Measurements from ENCODE around the gene SEMA5A. TPM values are rescaled to one million over a fixed set of nuclear protein-coding genes. Genes with fewer than 3 reads are reported as not detected.
A peak's percentile ranks its signal among the peaks of the same experiment; 100 is the strongest.

Gene SEMA5A
- total RNA-seq, 4 donors from 2014 or later, result 2.4 to 129 (median 10.0) TPM

GRCh38 chr5:9529041-9529480, 16.8 kb downstream of the SEMA5A start:
- Histone ChIP-seq H3K36me3 (no peaks in the 10 kb centered on the region), H3K9me3 (no peaks in the 10 kb centered on the region), H3K4me3 (no peak overlapping the region), H3K27me3 (no peaks in the 10 kb centered on the region), H3K27ac (no peak overlapping the region), H3K4me1 (no peaks in the 10 kb centered on the region)
- TF ChIP-seq CTCF (IDR thresholded peaks at IDR 0.05) (no peak), POLR2A (IDR thresholded peaks at IDR 0.05) (no peak)
- intact Hi-C loops (cut with DNase I; ENCODE audit: low total_unique reads), result no loop called here
- no peak for DNase-seq

- Histone ChIP-seq H3K4me3 (no peak overlapping the region), H3K27ac (no peak overlapping the region), H3K27me3 (no peaks in the 10 kb centered on the region), H3K36me3 (no peaks in the 10 kb centered on the region), H3K9me3 (no peaks in the 10 kb centered on the region), H3K4me1 (no peaks in the 10 kb centered on the region)
- DNase-seq, result no peak
- intact Hi-C loops (cut with DNase I; ENCODE audit: low total_unique reads), result no loop called here
- TF ChIP-seq POLR2A (IDR thresholded peaks at IDR 0.05) (no peak), CTCF (IDR thresholded peaks at IDR 0.05) (no peak)
These were observed 20.9 kb downstream of the SEMA5A start for GRCh38 chr5:9524941-9525340.

- no peak overlapping the region for H3K27ac ChIP-seq
- intact Hi-C loops (cut with DNase I; ENCODE audit: low total_unique reads), result no loop called here
- TF ChIP-seq CTCF (IDR thresholded peaks at IDR 0.05), result no peak
- no peak for TF ChIP-seq POLR2A (IDR thresholded peaks at IDR 0.05)
- no peaks in the 10 kb centered on the region for H3K9me3 ChIP-seq
- H3K27me3 ChIP-seq, result no peaks in the 10 kb centered on the region
- no peaks in the 10 kb centered on the region for H3K4me1 ChIP-seq
- no peak overlapping the region for H3K4me3 ChIP-seq
- no peaks in the 10 kb centered on the region for H3K36me3 ChIP-seq
- DNase-seq, result no peak
These were observed 22.6 kb downstream of the SEMA5A start for GRCh38 chr5:9523090-9523823.

- DNase-seq, result peak; percentile 42 to 44
- H3K4me1 ChIP-seq, result no peaks in the 10 kb centered on the region
- no peak overlapping the region for H3K27ac ChIP-seq
- H3K9me3 ChIP-seq, result no peaks in the 10 kb centered on the region
- intact Hi-C loops (cut with DNase I; ENCODE audit: low total_unique reads), result no loop called here
- no peak overlapping the region for H3K4me3 ChIP-seq
- TF ChIP-seq POLR2A (IDR thresholded peaks at IDR 0.05) (no peak), CTCF (IDR thresholded peaks at IDR 0.05) (no peak)
- H3K36me3 ChIP-seq, result no peaks in the 10 kb centered on the region
- no peaks in the 10 kb centered on the region for H3K27me3 ChIP-seq
These were observed 26.3 kb downstream of the SEMA5A start for GRCh38 chr5:9519537-9519936.

- Histone ChIP-seq H3K9me3 (no peaks in the 10 kb centered on the region), H3K27me3 (no peaks in the 10 kb centered on the region), H3K36me3 (no peaks in the 10 kb centered on the region), H3K4me3 (no peak overlapping the region), H3K4me1 (no peaks in the 10 kb centered on the region), H3K27ac (no peak overlapping the region)
- no peak for DNase-seq
- TF ChIP-seq CTCF (IDR thresholded peaks at IDR 0.05) (no peak), POLR2A (IDR thresholded peaks at IDR 0.05) (no peak)
- intact Hi-C loops (cut with DNase I; ENCODE audit: low total_unique reads), result no loop called here
These were observed 29.3 kb downstream of the SEMA5A start for GRCh38 chr5:9516591-9516990.

Measured in uterus (tissue), 4 donors.